Left renal pelvis (tissue), 4 donors: ENCODE data around the gene RPS19BP1. TPM values are rescaled to one million over a fixed set of nuclear protein-coding genes. Genes with fewer than 3 reads are reported as not detected.
A peak's percentile ranks its signal among the peaks of the same experiment; 100 is the strongest.

ENCODE experiments used
- DNase-seq, 4 donors: peaks; one replicate each; pipeline ENCODE4 v3.0.0-alpha.2; 2013; ENCODE audit warnings: low read depth in 4 of 4, low spot score in 3 of 4
- polyA plus RNA-seq, 4 donors: library from polyadenylated mRNA; unstranded; fragments of 120-200 nt; gene quantifications; one replicate each; pipeline ENCODE4 v1.2.1, GENCODE V29; 2013; ENCODE audit not compliant: insufficient read length in 4 of 4

RPS19BP1 gene, protein sequence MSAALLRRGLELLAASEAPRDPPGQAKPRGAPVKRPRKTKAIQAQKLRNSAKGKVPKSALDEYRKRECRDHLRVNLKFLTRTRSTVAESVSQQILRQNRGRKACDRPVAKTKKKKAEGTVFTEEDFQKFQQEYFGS
- polyA plus RNA-seq, result 10 to 100 TPM; 33.2 to 61.4 (median 44.0) TPM

DNA sequence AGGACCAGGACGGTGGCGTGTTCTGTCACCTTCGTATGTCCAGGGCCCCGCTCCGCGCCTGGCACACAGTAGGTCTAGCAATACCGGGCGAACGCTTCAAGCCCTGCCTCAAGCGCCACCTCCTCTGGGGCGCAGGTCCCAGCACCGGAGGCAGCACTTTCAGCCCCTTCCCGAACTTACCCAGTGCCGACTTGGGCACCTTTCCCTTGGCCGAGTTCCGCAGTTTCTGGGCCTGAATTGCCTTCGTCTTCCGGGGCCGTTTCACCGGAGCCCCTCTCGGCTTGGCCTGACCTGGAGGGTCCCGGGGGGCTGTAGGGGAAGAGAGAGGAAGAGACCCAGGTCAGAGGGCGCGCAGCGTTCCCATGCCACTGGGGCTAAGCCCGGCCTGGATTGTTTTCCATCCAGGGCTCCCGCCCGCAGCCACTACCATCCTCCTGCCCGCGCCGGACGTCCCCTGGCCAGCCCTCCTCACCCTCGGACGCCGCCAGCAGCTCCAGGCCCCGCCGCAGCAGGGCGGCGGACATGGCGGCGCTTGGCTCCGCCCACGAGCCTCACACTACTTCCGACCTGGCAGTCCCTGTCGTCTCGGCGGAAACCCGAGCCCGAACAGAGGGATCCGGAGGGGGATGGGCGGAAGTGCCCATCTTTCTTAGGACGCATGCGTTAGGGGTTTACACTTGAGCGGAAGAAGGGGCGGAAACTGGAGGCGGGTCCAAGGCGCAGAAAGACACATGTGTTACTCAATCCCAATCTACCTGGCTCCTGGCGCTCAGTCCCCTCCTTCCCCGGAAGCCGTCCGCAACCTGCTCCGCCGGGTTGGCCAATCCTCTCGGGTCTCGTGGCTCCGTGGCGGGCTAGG is at the start of gene RPS19BP1:
Gene RPS19BP1 (minus strand): TSS at position 534 of the 859 bp plus-strand sequence. CDS start 10 bp downstream, at position 524.
- DNase-seq, result peak; percentile 99 to 100 (median 100)

DNA sequence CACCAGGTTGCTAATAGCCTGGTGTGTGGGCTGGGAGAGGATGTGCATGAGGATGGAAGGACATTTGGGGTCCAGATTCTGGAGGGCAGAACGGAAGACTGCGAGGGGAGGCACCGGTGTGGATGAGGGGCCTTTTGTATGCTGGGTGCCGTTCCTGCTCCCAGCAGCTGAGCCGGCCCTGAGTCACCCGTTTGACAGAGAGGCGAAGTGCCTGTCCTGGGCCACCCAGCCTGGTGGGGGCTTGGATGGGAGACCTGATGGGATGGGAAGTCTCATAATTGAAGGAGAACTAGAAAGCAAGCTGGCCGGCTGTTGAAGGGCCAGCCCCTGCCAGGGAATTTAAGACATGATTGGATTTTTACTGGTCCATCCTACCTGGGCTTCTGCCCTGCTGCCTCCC is 48.8 kb upstream of the RPS19BP1 start:
- DNase-seq, result no peak

DNA sequence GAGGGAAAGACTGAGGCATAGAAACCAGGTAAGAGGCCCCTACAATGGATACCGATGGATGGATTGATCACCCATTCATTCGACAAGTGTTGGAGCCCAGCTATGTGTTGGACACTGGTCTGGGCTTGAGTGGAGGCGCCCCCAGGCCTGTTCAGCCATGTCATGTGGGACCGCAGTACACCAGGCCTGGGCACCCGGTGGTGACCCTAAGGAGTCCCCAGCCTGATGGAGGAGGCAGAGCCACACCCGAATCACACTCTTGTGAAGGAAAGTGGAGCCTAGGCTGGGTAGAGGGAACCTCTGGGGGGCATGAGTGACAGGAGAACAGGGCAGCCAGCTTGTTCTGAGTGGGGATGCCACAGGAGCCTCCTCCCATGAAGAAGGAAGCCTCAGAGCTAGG is 48.2 kb upstream of the RPS19BP1 start:
- no peak for DNase-seq

DNA sequence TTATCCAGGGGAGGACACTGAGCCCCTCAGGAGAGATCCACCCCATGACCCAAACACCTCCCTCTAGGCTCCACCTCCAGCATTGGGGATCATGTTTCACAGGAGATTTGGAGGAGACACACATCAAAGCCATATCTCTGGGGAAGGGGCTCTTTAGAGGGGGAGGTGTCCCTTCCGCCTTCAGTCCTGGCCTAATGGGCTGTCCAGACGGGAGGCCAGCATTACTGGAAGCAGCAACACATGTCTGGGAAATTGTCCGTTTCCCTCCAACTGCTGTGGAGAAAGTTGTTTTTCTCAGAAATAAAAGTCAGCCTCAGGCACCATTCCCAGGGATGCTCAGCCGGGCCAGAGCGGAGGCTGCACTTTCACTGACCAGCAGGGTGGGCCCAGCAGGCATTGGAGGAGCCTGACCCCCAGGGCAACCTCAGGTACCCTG is 47.5 kb upstream of the RPS19BP1 start:
- no peak for DNase-seq

DNA sequence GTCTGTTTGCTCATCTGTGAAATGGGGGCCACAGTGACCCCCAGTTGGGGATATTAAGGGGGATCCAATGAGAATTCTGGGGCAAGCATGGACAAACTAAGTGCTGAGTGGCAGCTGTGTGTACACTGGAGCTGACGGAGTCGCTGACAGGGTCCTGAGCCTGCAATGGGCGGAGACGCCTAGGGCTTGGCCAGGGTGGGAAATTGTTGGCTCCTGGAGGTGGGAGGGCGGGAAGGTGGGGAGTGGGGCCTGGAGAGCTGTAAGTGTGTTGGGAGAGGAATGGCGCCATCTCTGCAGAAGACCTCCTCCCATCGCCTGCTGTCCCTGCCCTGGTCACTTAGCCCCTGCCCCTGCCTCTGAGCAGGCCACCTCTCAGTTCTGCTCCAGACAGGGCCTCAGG is 45.4 kb upstream of the RPS19BP1 start:
- no peak for DNase-seq

DNA sequence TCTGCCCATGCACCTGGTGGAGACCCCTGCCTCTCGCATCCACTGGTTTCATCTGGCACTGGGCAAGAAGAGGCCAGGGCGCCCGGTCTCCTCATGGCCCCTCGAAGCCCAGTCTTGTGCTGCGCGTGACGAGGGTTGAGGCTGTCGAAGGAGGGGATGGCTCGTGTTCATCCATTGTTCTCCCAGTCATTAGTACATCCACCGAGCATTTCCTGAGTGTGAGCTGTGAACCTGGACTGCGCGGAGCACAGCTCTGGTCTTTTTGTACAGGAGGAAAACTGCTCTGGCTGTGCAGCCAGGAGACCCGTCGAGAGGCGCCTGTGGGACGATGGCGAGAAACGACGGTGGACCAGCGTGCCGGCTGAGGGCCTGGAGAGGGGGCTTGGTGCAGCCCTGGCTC is 44.8 kb upstream of the RPS19BP1 start:
- no peak for DNase-seq

DNA sequence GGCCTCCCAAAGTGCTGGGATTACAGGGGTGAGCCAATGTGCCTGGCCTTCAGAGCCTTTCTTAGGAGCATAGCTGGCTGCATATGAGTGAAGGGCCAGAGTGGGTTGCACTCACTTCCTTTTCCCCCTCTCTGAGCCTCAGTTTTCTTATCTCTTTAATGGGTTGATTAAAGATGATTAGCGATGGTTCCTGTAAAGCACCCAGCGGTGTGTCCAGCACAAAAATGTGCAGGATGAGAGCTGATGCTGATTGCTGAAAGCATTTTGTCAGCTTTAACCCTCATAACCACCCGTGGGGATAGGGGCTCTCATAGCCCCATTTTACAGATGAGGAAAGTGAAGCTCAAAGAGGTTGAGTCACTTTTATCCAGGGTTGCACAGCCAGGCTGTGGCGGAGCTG is 43.5 kb upstream of the RPS19BP1 start:
- no peak for DNase-seq

DNA sequence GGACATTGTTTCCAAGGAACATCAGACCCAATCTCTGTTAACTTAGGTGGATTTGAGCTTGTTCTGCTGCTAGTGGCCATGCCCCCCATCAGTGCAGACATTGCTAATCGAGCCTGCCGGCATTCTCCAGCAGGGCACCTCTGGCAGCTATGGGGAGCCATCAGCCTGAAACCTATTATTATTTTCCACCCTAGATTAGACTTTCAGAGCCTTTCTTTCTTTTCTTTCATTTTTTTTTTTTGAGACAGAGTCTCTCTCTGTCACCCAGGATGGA is 42.9 kb upstream of the RPS19BP1 start:
- DNase-seq, result no peak

DNA sequence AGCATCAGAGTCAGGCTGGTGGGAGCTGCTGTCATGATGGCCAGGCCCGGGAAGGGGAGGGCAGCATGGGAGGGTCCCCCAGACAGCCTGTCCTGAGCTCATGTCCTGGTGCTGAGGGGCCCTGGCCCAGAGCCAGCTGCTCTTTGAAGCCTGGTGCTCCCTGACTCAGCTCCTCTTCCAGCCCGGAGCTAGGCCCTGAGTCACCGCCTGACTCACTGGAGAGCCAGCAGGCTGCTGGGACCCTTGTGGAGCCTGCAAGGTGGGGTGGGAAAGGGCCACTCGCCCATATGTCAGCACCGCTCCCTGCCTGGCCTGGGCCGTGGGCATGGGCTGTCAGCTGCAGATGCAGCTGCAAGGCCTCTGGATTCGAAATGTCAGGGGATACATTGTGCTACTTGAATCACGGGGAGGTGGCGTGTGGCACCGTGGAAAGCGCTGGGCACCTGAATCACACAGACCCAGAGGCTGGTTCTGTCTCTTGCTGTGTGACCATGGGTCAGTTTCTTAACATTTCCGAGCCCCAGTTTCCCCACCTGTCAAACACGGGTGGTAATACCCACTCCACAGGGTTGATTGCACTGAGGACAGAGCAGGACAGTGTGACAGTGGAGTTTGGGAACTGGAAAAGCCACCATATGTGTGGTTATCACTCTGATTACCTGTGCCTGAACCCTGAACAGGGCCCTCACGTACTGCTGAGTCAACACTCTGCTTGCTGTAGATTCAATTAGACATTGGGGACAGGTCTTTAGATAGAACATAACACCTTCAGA is 42.4 kb upstream of the RPS19BP1 start:
- no peak for DNase-seq

DNA sequence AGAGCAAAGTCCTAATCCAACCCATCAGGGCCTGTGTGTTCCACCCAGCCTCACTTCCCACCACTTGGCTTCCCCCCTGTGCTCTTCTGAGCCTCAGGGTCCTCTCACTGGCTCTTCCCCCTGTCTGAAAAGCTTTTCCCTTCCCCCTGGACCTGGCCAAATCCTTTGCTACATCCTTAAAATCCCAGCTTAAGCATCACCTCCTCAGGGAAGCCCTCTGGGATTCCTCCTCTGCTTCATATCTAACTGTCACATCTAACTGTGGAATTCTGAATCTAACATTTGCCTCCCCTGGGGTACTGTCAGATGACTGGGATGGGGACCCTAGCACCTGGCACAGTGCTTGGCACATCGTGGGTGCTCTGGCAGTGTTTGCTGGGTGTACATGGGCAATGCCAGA is 39.0 kb upstream of the RPS19BP1 start:
- no peak for DNase-seq

DNA sequence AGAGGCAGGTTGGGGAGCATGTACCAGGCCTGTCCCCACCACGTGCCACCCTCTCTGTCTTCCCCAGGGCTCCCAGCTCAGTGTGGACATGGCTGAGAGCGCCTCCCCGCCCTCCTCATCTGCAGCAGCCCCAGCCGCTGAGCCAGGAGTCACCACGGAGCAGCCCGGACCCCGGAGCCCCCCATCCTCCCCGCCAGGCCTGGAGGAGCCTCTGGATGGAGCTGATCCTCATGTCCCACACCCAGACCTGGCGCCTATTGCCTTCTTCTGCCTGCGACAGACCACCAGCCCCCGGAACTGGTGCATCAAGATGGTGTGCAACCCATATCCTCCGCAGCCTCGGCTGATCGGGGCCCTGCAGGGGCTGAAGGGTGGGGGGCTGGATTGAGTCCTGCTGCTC is 38.1 kb upstream of the RPS19BP1 start, which contains the start of gene CACNA1I:
Gene CACNA1I (plus strand): TSS at position 89 of the 400 bp plus-strand sequence. CDS start 0 bp downstream, at position 89.
- no peak for DNase-seq

DNA sequence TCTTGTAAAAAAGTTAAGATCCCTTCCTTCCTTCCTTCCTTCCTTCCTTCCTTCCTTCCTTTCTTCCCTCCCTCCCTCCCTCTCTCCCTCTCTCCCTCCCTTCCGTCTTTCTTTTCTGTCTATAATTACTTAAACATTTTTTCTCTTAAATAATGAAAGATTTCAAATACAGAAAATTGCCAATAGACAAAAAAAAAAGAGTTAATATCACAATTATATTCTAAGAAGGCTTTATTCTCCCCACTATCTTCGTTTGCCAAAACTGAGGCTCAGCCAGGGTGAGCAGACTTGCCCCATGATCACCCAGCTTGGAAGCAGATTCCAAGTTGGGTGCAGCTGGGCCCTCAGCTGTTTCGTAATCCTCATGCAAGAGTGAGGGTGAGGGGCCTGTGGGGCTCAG is 37.7 kb upstream of the RPS19BP1 start:
- no peak for DNase-seq

DNA sequence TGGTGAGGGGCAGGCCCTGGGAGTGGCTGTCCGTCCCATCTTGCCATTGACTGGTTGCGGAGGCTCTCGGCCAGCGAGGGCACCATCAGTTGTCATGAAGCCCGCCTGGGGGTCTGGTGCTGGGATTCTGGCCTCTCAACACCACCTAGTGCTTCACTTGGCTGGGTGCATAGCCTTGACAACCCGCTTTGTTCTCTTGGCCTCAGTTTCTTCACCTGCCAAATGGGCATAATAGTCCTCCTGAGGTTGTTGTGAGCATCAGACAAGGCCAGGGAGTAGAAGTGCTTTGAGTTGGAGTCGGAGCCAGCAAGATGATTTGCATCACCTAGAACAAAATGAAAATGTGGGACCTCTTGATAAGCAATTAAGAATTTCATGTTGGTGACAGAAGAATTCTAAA is 36.5 kb upstream of the RPS19BP1 start:
- no peak for DNase-seq

DNA sequence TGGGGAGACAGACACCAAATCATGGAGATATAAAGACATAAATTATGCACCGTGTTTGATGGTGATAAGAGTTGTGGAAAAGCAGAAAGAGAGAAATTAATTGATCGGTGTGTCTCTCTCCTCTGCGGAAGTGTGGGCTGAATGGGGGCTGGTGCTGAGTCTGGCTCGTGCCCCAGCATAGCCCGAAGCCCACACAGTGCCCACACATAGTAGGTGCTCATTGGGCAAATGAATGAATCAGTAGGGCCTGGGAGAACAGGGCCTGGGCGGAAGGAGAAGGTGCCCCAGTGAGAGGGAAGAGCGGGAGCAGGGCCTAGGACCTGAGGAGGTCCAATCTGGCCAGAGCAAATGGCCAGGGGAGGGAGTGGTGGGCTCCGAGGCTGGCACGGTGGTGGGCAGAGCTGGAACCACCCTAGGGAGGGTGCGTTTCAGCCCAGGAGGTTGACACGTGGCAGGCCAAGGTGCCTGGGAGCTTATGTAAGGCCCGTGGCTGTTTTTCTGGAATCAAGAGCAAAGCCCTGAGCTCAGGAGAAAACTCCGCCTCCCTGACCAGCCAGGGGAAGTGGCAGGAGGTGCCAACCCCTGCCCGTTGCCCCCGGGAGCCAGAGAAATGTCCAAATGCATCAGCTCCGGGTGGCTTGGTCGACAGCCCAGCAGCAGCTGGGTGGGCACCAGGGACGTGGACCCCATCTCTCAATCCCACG is 35.9 kb upstream of the RPS19BP1 start:
- no peak for DNase-seq

DNA sequence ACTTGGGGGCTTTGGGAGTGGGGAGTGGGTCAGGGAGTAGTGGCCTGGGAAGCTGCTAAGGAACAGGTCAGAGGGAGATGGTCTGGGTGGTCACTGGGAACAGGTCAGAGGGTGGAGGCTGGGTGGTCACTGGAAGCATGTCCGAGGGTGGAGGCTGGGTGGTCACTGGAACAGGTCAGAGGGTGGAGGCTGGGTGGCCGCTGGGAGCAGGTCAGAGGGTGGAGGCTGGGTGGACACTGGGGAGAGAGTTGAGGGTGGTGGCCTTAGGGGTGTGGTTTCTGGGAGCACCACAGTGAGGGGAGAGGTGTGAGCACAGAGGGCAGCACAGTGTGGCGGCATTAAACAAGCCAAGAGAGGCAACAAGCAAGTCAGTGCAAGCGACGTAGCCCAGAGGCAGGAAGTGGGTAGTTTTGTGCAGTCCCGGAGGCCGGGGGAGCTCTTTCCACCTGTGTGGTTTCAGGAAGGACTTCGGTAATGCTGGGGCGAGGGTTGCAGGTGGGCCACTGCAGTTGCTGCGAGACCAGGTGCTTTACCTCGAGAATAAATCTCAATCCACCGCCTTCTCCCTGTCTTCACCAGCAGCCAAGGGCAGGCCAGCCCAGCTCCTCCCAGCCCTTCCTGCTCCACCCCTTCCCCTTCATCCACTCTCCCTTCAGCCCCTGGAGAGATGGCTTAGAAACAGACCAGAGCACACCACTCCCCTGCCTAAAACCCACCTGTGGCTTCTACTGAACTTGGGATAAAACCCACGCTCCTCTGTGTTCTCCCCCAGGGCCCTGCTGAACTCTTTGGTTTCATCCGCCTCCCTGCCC is 34.8 kb upstream of the RPS19BP1 start:
- no peak for DNase-seq

DNA sequence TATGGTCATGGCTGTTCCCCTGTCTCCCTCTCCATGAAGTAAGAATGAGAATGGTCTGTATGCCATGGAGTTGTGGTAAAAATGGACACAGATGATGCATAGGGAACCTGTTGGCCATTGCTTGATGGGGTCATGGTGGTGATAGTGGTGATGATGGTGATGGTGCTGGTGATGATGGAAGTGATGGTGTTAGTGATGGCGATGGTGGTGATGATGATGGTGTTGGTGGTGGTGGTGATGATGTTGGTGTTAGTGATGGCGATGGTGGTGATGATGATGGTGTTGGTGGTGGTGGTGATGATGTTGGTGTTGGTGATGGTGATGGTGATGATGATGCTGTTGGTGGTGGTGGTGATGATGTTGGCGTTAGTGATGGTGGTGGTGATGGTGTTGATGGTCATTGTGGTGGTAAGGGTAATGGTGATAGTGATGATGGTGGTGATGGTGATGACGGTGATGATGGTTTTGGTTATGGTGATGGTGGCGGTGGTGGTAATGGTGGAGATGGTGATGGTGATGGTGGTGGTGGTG is 32.9 kb upstream of the RPS19BP1 start:
- DNase-seq, result no peak

DNA sequence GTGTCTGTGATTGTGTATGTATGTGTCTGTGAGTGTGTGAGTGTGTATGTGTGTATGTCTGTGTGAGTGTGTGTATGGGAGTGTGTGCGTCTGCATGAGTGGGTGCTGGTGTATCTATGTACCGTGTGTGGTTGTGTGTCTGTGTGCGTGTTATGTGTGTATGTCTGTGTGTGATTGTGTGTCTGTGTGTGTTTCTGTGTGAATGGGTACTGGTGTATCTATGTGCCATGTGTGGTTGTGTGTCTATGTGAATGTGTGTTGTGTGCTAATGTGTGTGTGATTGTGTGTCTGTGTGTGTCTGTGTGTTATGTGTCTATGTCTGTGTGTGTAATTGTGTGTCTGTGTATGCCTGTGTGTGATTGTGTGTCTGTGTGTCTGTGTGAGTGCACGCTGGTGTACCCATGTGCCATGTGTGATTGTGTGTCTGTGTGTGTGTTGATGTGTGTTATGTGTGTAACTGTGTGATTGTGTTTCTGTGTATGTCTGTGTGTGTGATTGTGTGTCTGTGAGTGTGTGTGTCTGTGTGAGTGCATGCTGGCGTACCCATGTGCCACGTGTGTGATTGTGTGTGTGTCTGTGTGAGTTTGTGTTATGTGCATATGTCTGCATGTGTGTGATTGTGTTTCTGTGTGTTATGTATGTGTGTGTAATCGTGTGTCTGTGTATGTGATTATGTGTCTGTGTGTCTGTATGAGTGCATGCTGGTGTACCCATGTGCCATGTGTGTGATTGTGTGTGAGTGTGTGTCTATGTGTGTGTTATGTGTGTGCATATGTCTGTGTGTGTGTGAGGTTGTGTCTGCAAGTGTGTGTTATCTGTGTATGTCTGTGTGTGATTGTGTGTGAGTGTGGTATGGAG is 31.3 kb upstream of the RPS19BP1 start:
- DNase-seq, result no peak

DNA sequence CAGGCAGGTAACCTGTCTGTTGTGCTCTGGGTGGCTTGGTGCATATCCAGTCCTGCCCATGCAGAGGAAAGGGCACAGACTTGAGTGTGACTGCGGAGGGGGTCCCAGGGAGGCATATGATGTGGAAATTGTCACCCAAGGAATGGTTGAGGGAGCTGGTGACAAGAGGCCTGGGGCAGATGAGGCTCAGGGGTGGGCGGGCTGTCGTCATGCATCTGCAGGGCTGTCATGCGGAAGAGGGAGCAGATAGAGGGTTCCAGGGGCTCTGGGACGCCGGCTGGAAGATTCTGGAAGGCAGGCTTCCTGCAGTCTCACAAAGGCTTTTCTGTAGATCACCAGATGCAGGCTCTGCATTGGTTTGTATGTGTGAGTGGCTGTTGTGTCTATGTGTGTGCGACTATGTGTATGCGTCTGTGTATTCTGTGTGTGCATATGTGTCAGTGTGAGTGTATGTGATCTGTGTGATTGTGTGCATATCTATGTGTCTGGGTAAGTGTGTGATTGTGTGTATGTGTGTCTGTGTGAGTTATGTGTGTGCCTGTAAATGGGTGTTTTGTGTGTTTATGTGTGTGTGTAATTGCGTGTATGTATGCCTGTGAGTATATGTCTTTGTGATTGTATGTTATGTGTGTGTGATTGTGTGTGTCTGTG is 30.4 kb upstream of the RPS19BP1 start:
- no peak for DNase-seq
